ENCODE measurements around the gene UCHL5.

The UCHL5 gene

DNA sequence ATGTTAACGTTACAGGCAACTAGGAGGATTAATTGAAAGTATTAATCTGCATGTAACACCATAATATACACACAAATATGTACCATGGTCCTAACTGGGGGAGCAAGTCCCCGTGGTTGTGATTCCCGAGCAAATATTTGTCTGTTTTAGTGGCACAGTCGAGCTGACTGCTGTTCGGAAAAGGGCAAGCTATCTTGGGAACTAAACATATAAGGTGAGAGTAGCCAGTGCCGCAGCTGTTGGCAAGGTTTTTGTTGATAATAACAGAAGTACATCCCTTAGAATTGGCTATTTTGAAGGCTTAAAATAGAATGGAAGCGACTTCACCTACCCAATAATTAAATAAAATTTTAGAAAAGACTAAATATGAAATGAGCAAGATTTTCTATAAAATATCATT, 45.5 kb downstream of the UCHL5 start:
- Histone ChIP-seq H2AK5ac (ENCODE audit: low read length) (no peak overlapping the region), H2BK120ac (ENCODE audit: low read depth, low read length) (no peak overlapping the region), H3K27ac (ENCODE audit: low read depth, low read length) (no peak overlapping the region), H3K79me1 (ENCODE audit: low read length) (no peaks in the 10 kb centered on the region), H3K27me3 (ENCODE audit: insufficient read depth, low read length, poor library complexity) (no peaks in the 10 kb centered on the region), H3K4ac (ENCODE audit: low read depth, low read length) (no peak overlapping the region), H3K4me1 (ENCODE audit: control insufficient read depth, low read depth, low read length) (no peaks in the 10 kb centered on the region), H2BK15ac (replicated peaks; ENCODE audit: low read depth) (no peak overlapping the region), H3K4me2 (ENCODE audit: low read length) (no peak overlapping the region), H3K9ac (ENCODE audit: low read length) (no peak overlapping the region), H3K23ac (ENCODE audit: low read length) (no peak overlapping the region), H3K18ac (ENCODE audit: low read length) (no peak overlapping the region), H2BK5ac (ENCODE audit: low read length) (no peak overlapping the region), H4K8ac (ENCODE audit: low read depth, low read length) (no peak overlapping the region), H4K5ac (ENCODE audit: low read length) (no peak overlapping the region), H3K4me3 (ENCODE audit: low read length) (no peak overlapping the region), H3K79me2 (ENCODE audit: control insufficient read depth, insufficient read depth, low read length) (no peaks in the 10 kb centered on the region), H3K56ac (ENCODE audit: low read length) (no peak overlapping the region), H3K36me3 (ENCODE audit: control insufficient read depth, insufficient read depth, low read length) (no peaks in the 10 kb centered on the region)
- DNase-seq, result no peak
- no CpG with 5 or more reads among the region's 7 CpGs for WGBS (ENCODE audit: extremely low coverage, insufficient coverage, low lambda C conversion rate)

DNA sequence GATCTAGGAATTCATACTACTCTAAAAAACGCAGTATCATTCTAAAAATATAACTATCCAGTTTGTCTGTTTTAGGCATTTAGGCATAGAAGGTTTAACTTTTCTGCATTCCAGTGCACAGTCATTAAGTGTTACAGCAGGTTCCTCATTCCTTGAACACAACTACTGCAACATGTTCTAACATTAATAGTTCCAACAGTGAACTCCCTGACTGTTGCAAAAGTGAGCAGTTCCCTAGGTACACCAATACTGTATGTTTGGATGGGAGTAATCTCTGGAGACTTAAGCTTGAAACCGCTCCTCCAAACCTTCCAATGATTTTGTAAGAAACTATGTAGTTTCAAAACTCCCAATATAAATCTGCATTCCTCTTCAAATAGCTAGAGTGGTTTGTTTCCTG, 46.2 kb downstream of the UCHL5 start:
- Histone ChIP-seq H4K8ac (ENCODE audit: low read depth, low read length) (no peak overlapping the region), H3K79me2 (ENCODE audit: control insufficient read depth, insufficient read depth, low read length) (no peaks in the 10 kb centered on the region), H3K27ac (ENCODE audit: low read depth, low read length) (no peak overlapping the region), H3K4me3 (ENCODE audit: low read length) (no peak overlapping the region), H3K4ac (ENCODE audit: low read depth, low read length) (no peak overlapping the region), H2BK15ac (replicated peaks; ENCODE audit: low read depth) (no peak overlapping the region), H3K36me3 (ENCODE audit: control insufficient read depth, insufficient read depth, low read length) (no peaks in the 10 kb centered on the region), H2AK5ac (ENCODE audit: low read length) (no peak overlapping the region), H3K56ac (ENCODE audit: low read length) (no peak overlapping the region), H3K4me2 (ENCODE audit: low read length) (no peak overlapping the region), H3K9ac (ENCODE audit: low read length) (no peak overlapping the region), H3K23ac (ENCODE audit: low read length) (no peak overlapping the region), H2BK120ac (ENCODE audit: low read depth, low read length) (no peak overlapping the region), H3K18ac (ENCODE audit: low read length) (no peak overlapping the region), H2BK5ac (ENCODE audit: low read length) (no peak overlapping the region), H3K79me1 (ENCODE audit: low read length) (no peaks in the 10 kb centered on the region), H3K27me3 (ENCODE audit: insufficient read depth, low read length, poor library complexity) (no peaks in the 10 kb centered on the region), H3K4me1 (ENCODE audit: control insufficient read depth, low read depth, low read length) (no peaks in the 10 kb centered on the region), H4K5ac (ENCODE audit: low read length) (no peak overlapping the region)
- no peak for DNase-seq
- no CpG with 5 or more reads among the region's 2 CpGs for WGBS (ENCODE audit: extremely low coverage, insufficient coverage, low lambda C conversion rate)

DNA sequence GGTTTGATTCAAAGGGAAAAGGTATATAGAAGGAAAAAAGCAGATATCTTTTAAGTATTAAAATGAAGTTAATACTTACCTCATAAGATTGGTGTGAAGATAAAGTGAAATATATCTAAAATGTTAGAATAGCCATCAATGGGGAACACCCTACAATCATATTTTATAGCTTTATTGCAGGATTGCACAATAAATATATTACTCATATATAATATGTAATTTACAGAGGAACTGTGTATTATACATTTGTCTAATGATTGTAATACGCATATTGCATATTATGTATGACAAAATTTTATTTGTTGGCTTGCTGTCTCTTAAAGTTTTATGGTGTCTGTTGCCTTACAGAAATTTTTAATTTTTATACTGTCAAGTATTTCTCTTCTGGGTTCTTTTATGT, 47.8 kb downstream of the UCHL5 start:
- Histone ChIP-seq H3K27ac (ENCODE audit: low read depth, low read length) (no peak overlapping the region), H3K79me1 (ENCODE audit: low read length) (no peaks in the 10 kb centered on the region), H3K9ac (ENCODE audit: low read length) (no peak overlapping the region), H3K23ac (ENCODE audit: low read length) (no peak overlapping the region), H3K56ac (ENCODE audit: low read length) (no peak overlapping the region), H4K5ac (ENCODE audit: low read length) (no peak overlapping the region), H2BK120ac (ENCODE audit: low read depth, low read length) (no peak overlapping the region), H3K18ac (ENCODE audit: low read length) (no peak overlapping the region), H3K36me3 (ENCODE audit: control insufficient read depth, insufficient read depth, low read length) (no peaks in the 10 kb centered on the region), H3K4ac (ENCODE audit: low read depth, low read length) (no peak overlapping the region), H3K27me3 (ENCODE audit: insufficient read depth, low read length, poor library complexity) (no peaks in the 10 kb centered on the region), H3K79me2 (ENCODE audit: control insufficient read depth, insufficient read depth, low read length) (no peaks in the 10 kb centered on the region), H3K4me1 (ENCODE audit: control insufficient read depth, low read depth, low read length) (no peaks in the 10 kb centered on the region), H3K4me2 (ENCODE audit: low read length) (no peak overlapping the region), H2BK15ac (replicated peaks; ENCODE audit: low read depth) (no peak overlapping the region), H2AK5ac (ENCODE audit: low read length) (no peak overlapping the region), H3K4me3 (ENCODE audit: low read length) (no peak overlapping the region), H4K8ac (ENCODE audit: low read depth, low read length) (no peak overlapping the region), H2BK5ac (ENCODE audit: low read length) (no peak overlapping the region)
- no CpG with 5 or more reads among the region's 1 CpG for WGBS (ENCODE audit: extremely low coverage, insufficient coverage, low lambda C conversion rate)
- DNase-seq, result no peak

DNA sequence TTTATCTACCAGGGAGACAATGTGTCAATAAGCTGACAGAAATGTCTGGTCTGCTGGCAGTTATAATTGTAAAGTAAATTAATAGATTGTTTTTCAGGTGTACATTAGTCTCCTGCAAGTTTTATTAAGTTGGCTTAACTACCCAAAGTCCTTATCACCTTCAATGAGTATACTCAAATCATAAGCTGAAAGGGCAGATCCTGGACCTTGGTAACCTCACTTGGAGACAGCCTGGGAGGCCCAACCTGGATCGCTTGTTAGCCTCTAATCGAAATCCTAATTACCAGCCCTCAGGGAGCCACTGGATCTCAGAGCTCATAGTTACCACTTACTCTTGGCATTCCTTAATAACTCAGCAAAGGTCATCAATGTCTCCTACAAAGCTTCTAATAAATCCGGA, 49.7 kb downstream of the UCHL5 start:
- no peak overlapping the region for H3K4me3 ChIP-seq (ENCODE audit: low read length)
- H3K4me1 ChIP-seq (ENCODE audit: control insufficient read depth, low read depth, low read length), result no peaks in the 10 kb centered on the region
- H3K18ac ChIP-seq (ENCODE audit: low read length), result no peak overlapping the region
- H4K5ac ChIP-seq (ENCODE audit: low read length), result no peak overlapping the region
- H3K56ac ChIP-seq (ENCODE audit: low read length), result no peak overlapping the region
- H3K27me3 ChIP-seq (ENCODE audit: insufficient read depth, low read length, poor library complexity), result no peaks in the 10 kb centered on the region
- no peak overlapping the region for H3K4me2 ChIP-seq (ENCODE audit: low read length)
- H2BK15ac ChIP-seq (replicated peaks; ENCODE audit: low read depth), result no peak overlapping the region
- H3K36me3 ChIP-seq (ENCODE audit: control insufficient read depth, insufficient read depth, low read length), result no peaks in the 10 kb centered on the region
- H4K8ac ChIP-seq (ENCODE audit: low read depth, low read length), result no peak overlapping the region
- H2BK120ac ChIP-seq (ENCODE audit: low read depth, low read length), result no peak overlapping the region
- H2AK5ac ChIP-seq (ENCODE audit: low read length), result no peak overlapping the region
- H3K9ac ChIP-seq (ENCODE audit: low read length), result no peak overlapping the region
- no peak overlapping the region for H3K4ac ChIP-seq (ENCODE audit: low read depth, low read length)
- WGBS (ENCODE audit: extremely low coverage, insufficient coverage, low lambda C conversion rate), result no CpG with 5 or more reads among the region's 3 CpGs
- H3K79me1 ChIP-seq (ENCODE audit: low read length), result no peaks in the 10 kb centered on the region
- H3K27ac ChIP-seq (ENCODE audit: low read depth, low read length), result no peak overlapping the region
- no peak overlapping the region for H2BK5ac ChIP-seq (ENCODE audit: low read length)
- no peak for DNase-seq
- no peak overlapping the region for H3K23ac ChIP-seq (ENCODE audit: low read length)
- H3K79me2 ChIP-seq (ENCODE audit: control insufficient read depth, insufficient read depth, low read length), result no peaks in the 10 kb centered on the region

DNA sequence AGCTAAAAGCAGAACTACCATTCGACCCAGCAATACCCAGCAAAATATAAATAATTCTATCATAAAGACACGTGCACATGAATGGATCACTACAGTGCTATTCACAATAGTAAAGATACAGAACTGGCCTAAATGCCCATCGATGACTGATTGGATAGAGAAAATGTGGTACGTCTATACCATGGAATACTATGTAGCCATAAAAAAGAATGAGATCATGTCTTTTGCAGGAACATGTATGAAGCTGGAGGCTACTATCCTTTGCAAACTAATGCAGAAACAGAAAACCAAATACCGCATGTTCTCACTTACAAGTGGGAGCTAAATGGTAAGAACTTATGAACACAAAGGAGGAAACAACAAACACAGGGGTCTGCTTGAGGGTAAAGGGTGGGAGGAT, 53.4 kb downstream of the UCHL5 start:
- Histone ChIP-seq H3K27ac (ENCODE audit: low read depth, low read length) (no peak overlapping the region), H3K18ac (ENCODE audit: low read length) (no peak overlapping the region), H3K79me1 (ENCODE audit: low read length) (no peaks in the 10 kb centered on the region), H3K27me3 (ENCODE audit: insufficient read depth, low read length, poor library complexity) (no peaks in the 10 kb centered on the region), H3K56ac (ENCODE audit: low read length) (no peak overlapping the region), H3K4me2 (ENCODE audit: low read length) (no peak overlapping the region), H3K4me3 (ENCODE audit: low read length) (no peak overlapping the region), H4K8ac (ENCODE audit: low read depth, low read length) (no peak overlapping the region), H4K5ac (ENCODE audit: low read length) (no peak overlapping the region), H3K4ac (ENCODE audit: low read depth, low read length) (no peak overlapping the region), H3K23ac (ENCODE audit: low read length) (no peak overlapping the region), H3K4me1 (ENCODE audit: control insufficient read depth, low read depth, low read length) (no peaks in the 10 kb centered on the region), H3K9ac (ENCODE audit: low read length) (no peak overlapping the region), H2BK120ac (ENCODE audit: low read depth, low read length) (no peak overlapping the region), H3K36me3 (ENCODE audit: control insufficient read depth, insufficient read depth, low read length) (no peaks in the 10 kb centered on the region), H2AK5ac (ENCODE audit: low read length) (no peak overlapping the region), H2BK5ac (ENCODE audit: low read length) (no peak overlapping the region), H3K79me2 (ENCODE audit: control insufficient read depth, insufficient read depth, low read length) (no peaks in the 10 kb centered on the region), H2BK15ac (replicated peaks; ENCODE audit: low read depth) (no peak overlapping the region)
- no CpG with 5 or more reads among the region's 5 CpGs for WGBS (ENCODE audit: extremely low coverage, insufficient coverage, low lambda C conversion rate)
- DNase-seq, result no peak

DNA sequence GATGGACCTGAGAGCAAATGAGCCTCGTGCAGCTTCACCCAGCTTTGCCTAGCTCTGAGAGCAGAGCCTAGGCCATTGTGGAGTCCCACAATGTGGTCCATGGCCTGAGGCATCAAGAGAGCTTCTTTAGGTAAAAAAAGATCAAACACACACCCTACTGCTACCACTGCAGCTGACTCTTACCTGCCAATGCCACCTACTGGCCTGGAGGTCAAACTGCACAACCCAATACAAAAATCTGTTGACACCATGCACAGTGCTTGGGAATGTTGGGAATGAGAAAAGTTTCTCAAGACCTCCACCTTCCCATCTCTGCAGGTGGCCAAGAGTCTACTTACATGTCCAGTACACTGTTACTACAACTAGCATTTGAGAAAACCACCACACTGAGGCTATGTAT, 60.6 kb downstream of the UCHL5 start:
- Histone ChIP-seq H3K18ac (ENCODE audit: low read length) (no peak overlapping the region), H2BK120ac (ENCODE audit: low read depth, low read length) (no peak overlapping the region), H3K4me3 (ENCODE audit: low read length) (no peak overlapping the region), H3K79me2 (ENCODE audit: control insufficient read depth, insufficient read depth, low read length) (no peaks in the 10 kb centered on the region), H3K27me3 (ENCODE audit: insufficient read depth, low read length, poor library complexity) (no peaks in the 10 kb centered on the region), H4K8ac (ENCODE audit: low read depth, low read length) (no peak overlapping the region), H3K27ac (ENCODE audit: low read depth, low read length) (no peak overlapping the region), H3K4me1 (ENCODE audit: control insufficient read depth, low read depth, low read length) (no peaks in the 10 kb centered on the region), H3K23ac (ENCODE audit: low read length) (no peak overlapping the region), H2BK5ac (ENCODE audit: low read length) (no peak overlapping the region), H3K79me1 (ENCODE audit: low read length) (no peaks in the 10 kb centered on the region), H3K56ac (ENCODE audit: low read length) (no peak overlapping the region), H3K36me3 (ENCODE audit: control insufficient read depth, insufficient read depth, low read length) (no peaks in the 10 kb centered on the region), H3K4ac (ENCODE audit: low read depth, low read length) (no peak overlapping the region), H4K5ac (ENCODE audit: low read length) (no peak overlapping the region), H2AK5ac (ENCODE audit: low read length) (no peak overlapping the region), H3K9ac (ENCODE audit: low read length) (no peak overlapping the region), H2BK15ac (replicated peaks; ENCODE audit: low read depth) (no peak overlapping the region), H3K4me2 (ENCODE audit: low read length) (no peak overlapping the region)
- WGBS (ENCODE audit: extremely low coverage, insufficient coverage, low lambda C conversion rate), result no CpG with 5 or more reads among the region's 1 CpG
- peak; percentile 65 for DNase-seq

Measured in mesendoderm (in vitro differentiated cells).